Cerebellar cortex (tissue), 1 donor: ENCODE results near the gene ADAM10.

ENCODE experiments used
- DNase-seq: peaks from one replicate; pipeline ENCODE4 v3.0.0-alpha.2; 2015; ENCODE audit warnings: low spot score

The ADAM10 gene

DNA sequence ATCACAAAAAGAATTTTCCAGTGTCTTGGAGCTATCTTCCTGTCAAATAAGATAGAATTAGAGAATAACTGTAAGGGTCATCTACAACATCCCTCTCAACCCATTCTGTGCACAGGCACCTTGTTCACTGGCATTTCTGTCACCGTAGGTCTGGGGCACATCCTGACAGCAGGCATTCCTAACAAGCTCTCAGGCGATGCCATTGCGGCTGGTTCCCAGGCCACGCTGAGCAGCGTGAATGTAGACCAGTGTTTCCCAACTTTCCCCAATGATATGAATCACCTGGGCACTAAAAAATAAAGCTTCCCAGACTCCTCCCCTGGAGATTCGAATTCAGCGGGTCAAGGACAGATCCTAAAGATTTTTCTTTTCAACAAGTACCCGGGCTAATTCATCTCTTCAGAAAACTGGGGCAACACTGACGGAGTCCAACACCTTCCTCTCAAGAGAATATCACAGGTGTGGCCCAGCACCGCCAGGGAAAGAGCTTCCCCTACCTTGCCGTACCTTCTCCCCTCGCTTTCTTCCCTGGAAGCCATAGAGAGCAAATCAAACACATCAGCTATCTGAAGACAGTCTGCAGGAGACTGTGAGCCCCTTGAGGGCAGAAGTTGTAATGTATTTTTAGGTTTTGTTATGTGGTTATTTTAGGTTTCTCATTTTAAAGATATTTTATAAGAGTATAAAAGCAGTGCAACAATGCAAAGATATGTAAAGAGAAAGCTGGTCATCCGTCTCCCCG is 174.3 kb downstream of the ADAM10 start:
- DNase-seq: no peak

DNA sequence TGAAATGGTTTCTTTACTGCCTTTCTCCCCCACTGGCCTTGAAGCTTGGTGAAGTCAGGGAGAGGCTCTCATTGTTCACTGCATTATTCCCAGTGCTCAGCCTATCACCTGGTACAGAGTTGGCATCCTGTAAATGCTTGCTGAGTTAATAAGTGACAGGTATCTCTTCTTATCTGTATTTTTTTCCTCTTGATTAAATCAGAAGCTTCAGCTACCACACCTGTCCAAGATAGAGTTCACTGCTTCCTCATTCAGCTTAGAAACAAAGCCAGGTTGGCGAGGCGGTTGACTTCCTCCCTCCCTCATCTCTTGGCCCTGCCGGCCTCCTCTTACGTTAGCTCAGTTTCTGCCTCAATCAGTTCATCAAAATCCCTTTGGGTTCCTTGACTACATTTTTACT is 174.9 kb downstream of the ADAM10 start:
- no peak for DNase-seq

DNA sequence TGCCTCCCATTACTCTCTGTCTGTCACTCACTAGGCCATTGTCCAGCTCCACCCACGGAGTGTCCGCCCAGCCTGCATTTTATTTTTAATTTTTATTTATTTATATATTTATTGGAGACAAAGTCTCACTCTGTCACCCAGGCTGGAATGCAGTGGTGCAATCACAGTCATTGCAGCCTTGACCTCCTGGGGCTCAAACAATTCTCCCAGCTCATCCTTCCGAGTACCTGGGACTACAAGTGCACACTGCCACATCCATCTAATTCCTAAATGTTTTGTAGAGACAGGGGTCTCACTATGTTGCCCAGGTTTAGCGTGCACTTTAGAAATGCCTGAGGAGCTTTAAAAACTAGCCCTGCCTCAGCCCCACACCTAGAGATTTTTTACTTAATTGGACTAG is 176.2 kb downstream of the ADAM10 start:
- no peak for DNase-seq

GRCh38 chr15:58572521-58572920 is 177.0 kb downstream of the ADAM10 start:
- DNase-seq: no peak

GRCh38 chr15:58571491-58571890 is 178.0 kb downstream of the ADAM10 start:
- no peak for DNase-seq

- DNase-seq: no peak
These were observed 180.1 kb downstream of the ADAM10 start for GRCh38 chr15:58569455-58569854.

DNA sequence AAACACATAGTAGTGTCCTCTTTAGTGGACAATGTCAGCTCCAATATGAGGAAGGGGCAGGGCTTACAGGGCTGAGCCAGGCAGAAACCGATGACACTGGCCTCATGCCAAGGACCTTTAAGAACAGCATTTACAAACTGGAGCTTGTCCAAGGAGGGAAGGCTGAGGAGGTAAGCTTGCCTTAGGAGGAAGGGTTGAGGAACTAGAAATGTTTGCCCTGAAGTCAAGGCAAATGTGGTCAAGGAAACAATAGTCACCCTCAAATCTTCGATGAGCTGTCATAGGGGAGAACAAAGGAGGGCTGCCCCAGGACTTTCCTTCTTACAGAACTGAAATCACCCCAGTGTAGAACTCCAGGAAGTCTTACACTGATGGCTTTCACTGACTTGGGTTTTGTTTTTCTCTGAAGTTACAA is 181.3 kb downstream of the ADAM10 start:
- DNase-seq: no peak

GRCh38 chr15:58566029-58566428 is 183.5 kb downstream of the ADAM10 start:
- DNase-seq: no peak

DNA sequence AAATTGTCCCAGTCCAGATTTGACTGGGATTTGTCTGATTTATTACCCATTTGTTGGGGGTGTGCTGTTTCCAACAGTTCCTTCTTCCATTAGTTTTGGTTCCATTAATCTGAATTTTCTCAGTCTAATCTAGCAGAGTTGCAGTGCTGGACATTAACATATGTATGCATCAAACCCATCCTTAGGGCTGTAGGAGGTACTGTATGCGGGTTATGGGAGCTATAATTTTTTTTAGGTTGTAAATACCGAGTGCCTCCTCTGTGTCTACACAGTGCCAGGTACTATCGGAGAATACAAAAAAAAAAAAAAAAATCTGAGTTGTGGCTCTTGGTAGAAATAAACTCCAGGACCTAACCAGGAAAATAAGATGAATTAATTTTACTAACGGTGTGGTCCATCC is 183.9 kb downstream of the ADAM10 start:
- DNase-seq: no peak

DNA sequence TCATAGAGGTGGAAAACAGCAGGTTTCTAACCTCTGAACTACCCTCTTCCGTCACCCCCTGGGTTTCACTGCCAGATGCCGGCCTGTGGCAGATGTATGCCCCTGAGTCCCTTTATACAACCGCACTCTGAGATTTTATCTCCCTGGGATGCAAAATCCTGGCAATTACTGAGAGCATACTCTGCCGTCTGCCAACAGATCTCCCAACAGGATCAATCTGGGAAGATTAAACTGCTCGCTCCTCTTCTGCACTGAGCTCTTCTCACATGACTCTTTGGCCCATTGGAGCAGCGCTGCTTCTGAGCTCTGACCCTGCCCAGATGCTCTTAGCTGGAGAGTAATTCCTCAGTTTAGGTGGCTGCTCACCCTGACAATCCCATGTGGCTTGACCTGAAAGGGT is 184.5 kb downstream of the ADAM10 start:
- no peak for DNase-seq

DNA sequence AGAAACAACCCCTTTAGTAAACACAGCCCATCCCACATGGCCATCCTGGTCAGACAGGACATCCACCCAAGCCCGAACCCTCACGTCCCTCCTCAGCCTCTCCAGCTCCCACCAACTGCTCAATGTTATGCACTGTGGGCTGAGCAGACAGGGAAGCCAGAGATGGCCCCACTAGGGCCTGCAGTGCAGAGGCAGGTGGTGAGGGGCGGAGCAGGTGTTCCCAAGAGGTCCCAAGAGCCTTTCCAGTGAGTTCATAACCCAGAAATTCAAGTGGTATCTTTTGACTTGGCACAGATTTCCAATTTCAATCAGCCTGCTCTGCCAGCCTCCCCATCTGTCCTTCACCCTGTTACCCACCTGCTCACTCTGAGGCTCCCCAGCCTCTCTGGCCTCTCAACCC is 187.4 kb downstream of the ADAM10 start:
- no peak for DNase-seq

DNA sequence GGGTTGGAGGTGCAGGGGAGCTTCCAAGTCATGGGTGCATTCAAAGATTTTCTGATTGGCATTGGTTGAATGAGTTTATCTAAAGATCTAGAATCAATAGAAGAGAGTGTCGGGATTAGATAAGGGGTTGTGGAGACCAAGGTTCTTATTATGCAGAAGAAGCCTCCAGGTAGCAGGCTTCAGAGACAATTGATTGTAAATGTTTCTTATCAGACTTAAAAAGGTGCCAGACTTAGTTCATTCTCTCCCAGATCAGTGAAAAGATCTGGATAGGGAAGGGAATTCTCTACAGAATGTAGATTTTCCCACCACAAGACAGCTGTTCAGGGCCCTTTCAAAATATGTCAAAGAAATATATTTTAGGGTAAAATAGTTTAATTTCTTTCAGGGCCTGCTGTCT is 188.2 kb downstream of the ADAM10 start:
- DNase-seq: no peak

DNA sequence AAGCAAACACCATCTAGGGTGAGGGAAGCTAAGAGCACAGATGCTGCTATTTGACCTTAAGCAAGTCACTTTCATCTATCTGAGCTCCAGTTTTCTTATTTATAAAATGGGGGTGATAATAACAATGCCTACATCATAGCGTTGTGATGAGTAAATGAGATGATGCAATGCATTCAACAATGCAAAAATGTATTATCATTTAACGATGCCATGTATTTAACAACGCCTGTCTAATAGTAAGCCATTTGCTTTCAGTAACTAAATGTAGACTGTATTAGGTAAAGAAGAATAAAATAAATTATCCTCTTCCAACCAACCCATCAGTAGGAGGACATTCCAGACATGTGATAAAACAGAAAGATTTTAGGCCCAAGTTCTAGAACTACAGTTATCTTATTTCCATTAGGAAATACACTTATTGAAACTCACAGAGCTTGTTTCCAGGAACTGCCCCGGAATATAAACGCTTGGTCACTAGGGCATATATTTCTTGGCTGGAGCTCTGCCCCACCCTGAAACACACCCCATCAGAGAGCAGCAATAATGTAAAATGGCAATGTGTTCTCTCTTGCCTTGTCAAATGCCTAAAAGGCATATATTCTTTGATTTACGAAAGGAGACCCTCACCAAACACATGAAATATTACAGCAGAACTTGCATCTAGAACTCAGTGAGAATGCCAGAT is 189.5 kb downstream of the ADAM10 start:
- DNase-seq: no peak

DNA sequence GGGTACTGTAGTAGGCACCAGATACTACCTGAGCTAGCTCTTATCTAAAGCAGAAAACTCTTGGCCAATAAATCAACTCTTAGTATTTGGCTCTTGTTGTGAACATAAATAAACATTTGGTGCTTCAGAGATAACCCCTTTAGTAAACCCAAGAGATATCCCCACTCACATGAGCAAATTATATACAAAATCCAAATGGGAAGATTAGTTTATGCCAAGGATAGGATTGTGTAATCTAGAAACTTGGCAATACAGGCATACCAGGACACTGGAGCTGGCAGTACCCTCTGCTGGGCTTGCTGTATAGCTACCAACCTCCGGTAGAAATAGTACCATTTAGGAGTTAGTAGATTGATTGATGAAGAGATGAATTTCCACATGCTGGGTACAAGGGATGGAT is 190.7 kb downstream of the ADAM10 start:
- DNase-seq: no peak

DNA sequence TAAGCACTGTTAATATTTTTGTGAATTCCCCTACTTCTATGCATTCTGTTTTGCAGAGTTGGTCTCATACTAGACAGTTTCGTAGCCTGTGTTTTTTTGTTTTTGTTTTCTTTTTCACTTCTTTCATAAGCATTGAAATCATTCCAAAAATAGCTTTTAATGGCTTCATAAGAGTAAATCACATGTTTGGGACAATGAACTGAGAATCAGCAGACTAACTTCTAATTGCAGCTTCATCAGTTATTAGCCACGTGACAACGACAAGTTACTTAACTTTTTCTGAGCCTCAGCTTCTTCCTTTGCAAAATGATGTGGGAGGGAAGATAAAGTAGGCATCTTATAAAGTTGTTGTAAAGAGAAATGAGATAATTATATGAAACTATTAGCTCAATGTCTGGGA is 193.0 kb downstream of the ADAM10 start:
- no peak for DNase-seq

GRCh38 chr15:58556028-58556361 is 193.5 kb downstream of the ADAM10 start:
- no peak for DNase-seq

GRCh38 chr15:58555162-58556027 is 194.1 kb downstream of the ADAM10 start:
- DNase-seq: no peak

GRCh38 chr15:58554758-58555157 is 194.7 kb downstream of the ADAM10 start:
- DNase-seq: no peak

GRCh38 chr15:58553365-58553918 is 196.1 kb downstream of the ADAM10 start:
- no peak for DNase-seq

- DNase-seq: no peak
These were observed 196.8 kb downstream of the ADAM10 start for GRCh38 chr15:58552505-58553364.

- no peak for DNase-seq
These were observed 197.6 kb downstream of the ADAM10 start for GRCh38 chr15:58551764-58552504.
